ENCODE results near the gene ZBTB47. TPM values are rescaled to one million over a fixed set of nuclear protein-coding genes. Genes with fewer than 3 reads are reported as not detected.

Gene ZBTB47
- total RNA-seq, 2 donors from 2014 or later: 92.4 to 129 TPM

DNA sequence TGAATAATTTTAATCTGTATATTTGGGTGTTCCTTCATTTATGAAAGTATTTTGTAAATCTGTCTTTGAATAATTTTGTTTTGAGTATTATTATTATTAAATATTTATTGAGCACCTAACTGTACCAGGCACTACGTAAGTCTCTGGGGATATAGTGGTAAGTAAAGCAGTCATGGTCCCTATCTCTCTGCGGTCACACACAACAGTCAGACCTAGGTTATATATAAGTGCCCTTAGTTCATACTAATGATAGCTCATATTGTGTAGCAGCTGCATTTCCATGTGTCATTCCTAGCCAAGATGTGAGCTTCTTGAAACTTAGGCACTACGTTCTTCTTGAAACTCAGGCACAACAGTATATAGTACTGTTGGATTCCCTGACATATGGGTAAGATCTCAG lies 40.6 kb upstream of the ZBTB47 start:
- TF ChIP-seq, protein P1, sequence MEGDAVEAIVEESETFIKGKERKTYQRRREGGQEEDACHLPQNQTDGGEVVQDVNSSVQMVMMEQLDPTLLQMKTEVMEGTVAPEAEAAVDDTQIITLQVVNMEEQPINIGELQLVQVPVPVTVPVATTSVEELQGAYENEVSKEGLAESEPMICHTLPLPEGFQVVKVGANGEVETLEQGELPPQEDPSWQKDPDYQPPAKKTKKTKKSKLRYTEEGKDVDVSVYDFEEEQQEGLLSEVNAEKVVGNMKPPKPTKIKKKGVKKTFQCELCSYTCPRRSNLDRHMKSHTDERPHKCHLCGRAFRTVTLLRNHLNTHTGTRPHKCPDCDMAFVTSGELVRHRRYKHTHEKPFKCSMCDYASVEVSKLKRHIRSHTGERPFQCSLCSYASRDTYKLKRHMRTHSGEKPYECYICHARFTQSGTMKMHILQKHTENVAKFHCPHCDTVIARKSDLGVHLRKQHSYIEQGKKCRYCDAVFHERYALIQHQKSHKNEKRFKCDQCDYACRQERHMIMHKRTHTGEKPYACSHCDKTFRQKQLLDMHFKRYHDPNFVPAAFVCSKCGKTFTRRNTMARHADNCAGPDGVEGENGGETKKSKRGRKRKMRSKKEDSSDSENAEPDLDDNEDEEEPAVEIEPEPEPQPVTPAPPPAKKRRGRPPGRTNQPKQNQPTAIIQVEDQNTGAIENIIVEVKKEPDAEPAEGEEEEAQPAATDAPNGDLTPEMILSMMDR (IDR thresholded peaks at IDR 0.05): no peak
- no peaks in the 10 kb centered on the region for H3K9me3 ChIP-seq
- H3K4me1 ChIP-seq: peaks cover 0 to 59% of the 10 kb centered on the region in 2 donors
- H3K4me3 ChIP-seq: no peak overlapping the region
- H3K36me3 ChIP-seq: no peaks in the 10 kb centered on the region
- no peaks in the 10 kb centered on the region for H3K27me3 ChIP-seq
- DNase-seq (ENCODE audit: low spot score): no peak
- H3K27ac ChIP-seq: peak overlapping the region in 1 of 2 donors; percentile 28

DNA sequence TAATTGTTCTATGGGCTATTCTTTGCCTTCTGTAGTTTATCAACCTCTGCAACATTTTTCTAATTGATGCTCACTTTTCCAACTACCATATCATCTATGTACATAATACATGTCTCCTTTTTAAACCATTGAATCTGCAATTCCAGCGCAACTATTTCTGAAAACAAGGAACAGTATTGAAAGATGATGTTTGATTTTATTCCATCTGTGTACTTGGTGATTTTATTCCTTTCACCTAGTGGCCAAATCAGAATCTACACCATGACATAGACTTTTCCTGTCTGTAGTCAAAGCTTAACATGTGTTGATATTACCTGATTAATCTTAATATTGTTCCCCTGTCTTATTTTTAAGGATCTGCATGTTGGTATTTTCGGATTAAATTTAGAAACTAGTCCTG lies 40.0 kb upstream of the ZBTB47 start:
- H3K4me3 ChIP-seq: no peak overlapping the region
- TF ChIP-seq, protein P1 (IDR thresholded peaks at IDR 0.05): peak; percentile 27 to 61
- no peaks in the 10 kb centered on the region for H3K27me3 ChIP-seq
- no peaks in the 10 kb centered on the region for H3K9me3 ChIP-seq
- peaks cover 0 to 54% of the 10 kb centered on the region in 2 donors for H3K4me1 ChIP-seq
- DNase-seq (ENCODE audit: low spot score): no peak
- peak overlapping the region in 1 of 2 donors; percentile 28 for H3K27ac ChIP-seq
- H3K36me3 ChIP-seq: peaks cover 1% of the 10 kb centered on the region

DNA sequence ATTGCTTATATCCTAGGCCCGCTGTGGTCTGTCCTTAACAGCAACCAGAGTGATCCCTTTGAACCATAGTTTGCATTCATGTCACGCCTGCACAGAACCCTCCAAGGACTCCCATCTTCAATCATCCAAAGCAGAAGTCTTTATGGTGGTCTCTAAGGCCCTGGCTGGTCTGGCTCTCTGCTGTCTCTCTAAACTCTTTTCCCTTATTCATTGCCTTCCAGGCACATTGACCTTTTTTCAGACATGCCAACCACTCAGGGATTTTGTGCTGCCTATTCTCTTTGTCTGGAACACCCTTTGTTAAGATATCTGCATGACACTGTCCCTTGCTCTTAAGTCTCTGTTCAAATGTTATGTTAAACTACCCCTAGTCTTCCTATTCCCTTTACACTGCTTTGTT lies 21.9 kb upstream of the ZBTB47 start:
- Histone ChIP-seq H3K27ac (no peak overlapping the region), H3K36me3 (peaks cover 63% of the 10 kb centered on the region), H3K4me3 (no peak overlapping the region), H3K27me3 (no peaks in the 10 kb centered on the region), H3K4me1 (no peaks in the 10 kb centered on the region), H3K9me3 (no peaks in the 10 kb centered on the region)
- TF ChIP-seq, protein P1 (IDR thresholded peaks at IDR 0.05): no peak
- no peak for DNase-seq (ENCODE audit: low spot score)

DNA sequence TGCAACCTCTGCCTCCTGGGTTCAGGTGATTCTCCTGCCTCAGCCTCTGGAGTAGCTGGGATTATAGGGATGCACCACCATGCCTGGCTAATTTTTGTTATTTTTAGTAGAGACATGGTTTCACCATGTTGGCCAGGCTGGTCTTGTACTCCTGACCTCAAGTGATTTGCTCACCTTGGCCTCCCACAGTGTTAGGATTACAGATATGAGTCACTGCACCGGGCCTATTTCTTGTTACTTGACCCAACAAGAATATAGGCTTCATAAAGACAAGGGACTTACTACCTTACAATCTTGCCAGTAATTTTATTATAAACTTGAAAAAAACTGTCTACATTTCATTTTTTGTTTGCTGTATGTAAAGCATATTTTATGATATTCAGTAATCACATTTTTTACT lies 21.4 kb upstream of the ZBTB47 start:
- Histone ChIP-seq H3K27me3 (no peaks in the 10 kb centered on the region), H3K27ac (no peak overlapping the region), H3K9me3 (no peaks in the 10 kb centered on the region), H3K36me3 (peaks cover 68% of the 10 kb centered on the region), H3K4me3 (no peak overlapping the region), H3K4me1 (no peaks in the 10 kb centered on the region)
- TF ChIP-seq, protein P1 (IDR thresholded peaks at IDR 0.05): no peak
- DNase-seq (ENCODE audit: low spot score): no peak

DNA sequence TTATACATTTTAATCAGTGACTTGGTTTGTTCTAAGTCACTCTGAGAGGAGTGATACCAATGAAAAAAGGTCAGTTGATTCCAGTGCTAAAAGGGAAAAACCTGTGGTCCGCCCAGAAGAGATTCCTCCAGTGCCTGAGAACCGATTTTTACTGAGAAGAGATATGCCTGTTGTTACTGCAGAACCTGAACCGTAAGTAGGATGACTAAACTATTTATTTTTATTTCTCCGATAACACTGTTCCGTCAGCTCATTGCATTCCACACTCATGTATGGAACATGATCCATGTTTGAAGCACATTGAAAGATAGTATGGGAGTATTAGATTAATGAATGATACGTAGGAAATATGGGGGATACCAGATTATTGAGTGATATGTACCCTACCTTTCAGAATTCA lies 20.0 kb upstream of the ZBTB47 start:
- DNase-seq (ENCODE audit: low spot score): no peak
- Histone ChIP-seq H3K9me3 (no peaks in the 10 kb centered on the region), H3K4me1 (peaks cover 0 to under 1% of the 10 kb centered on the region in 2 donors), H3K27ac (no peak overlapping the region), H3K27me3 (no peaks in the 10 kb centered on the region), H3K36me3 (peaks cover 82% of the 10 kb centered on the region), H3K4me3 (no peak overlapping the region)
- TF ChIP-seq, protein P1 (IDR thresholded peaks at IDR 0.05): no peak

DNA sequence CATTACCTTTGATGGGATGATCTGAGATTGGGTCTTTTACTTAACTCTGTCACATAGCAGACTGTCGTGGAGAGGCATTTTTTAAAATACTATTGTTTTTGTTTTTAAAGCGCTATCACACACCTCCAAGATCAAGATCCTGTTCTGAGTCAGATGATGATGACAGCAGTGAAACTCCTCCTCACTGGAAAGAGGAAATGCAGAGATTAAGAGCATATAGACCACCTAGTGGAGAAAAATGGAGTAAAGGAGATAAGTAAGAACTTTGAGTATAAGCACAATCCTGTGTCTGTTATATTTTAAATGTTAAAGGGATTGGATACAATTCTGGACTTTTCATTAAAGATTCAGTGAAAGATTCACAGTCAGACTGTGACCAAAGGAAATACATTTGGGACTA lies 18.4 kb upstream of the ZBTB47 start:
- Histone ChIP-seq H3K27ac (no peak overlapping the region), H3K36me3 (peaks cover 94% of the 10 kb centered on the region), H3K4me3 (no peak overlapping the region), H3K4me1 (peaks cover 0 to 6% of the 10 kb centered on the region in 2 donors), H3K27me3 (no peaks in the 10 kb centered on the region), H3K9me3 (no peaks in the 10 kb centered on the region)
- DNase-seq (ENCODE audit: low spot score): no peak
- TF ChIP-seq, protein P1 (IDR thresholded peaks at IDR 0.05): no peak
